ENCODE data around the gene GABPA. TPM values are rescaled to one million over a fixed set of nuclear protein-coding genes. Genes with fewer than 3 reads are reported as not detected.
A peak's percentile ranks its signal among the peaks of the same experiment; 100 is the strongest.

GABPA gene
- total RNA-seq: 10 to 100 TPM; 17.3 to 19.4 TPM
- 1 to 10 TPM; 5.4 to 5.7 TPM for polyA plus RNA-seq

DNA sequence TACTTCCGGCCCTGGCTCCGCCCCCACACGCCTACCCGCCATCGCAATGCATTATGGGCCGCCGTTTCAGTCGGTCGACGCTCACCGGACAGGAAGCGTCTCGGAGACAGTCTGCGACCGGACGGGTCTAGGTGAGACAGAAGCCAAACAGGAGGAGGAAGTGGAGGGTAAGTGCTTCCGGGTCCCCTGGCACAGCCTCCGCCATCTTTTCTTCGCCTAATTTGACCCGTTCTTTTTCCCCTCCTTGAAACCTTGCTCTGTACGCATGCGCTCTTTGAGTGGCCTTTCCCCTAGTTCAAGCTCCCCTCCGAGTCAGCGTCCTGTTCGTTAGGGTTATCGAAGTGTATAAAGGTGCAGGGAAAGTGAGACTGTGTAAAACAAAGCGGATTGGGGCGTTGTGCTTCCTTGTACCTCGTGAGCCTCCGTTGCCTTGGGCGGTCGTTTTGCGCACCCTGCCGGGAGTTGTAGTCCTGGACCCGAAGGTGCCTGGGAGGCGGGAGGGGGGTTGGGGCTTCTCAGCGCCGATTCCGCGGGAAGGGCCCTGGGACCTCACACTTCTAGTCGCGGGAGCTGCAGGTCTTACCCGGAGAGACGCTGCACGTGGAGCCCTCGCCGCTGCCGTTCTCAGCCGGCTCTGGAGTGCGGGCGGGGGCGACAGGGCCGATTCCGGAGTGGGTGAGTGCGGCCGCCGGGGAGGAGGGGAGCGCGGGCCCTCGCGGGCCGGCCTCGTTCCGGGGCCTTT lies at the start of gene GABPA, which contains the start of gene ATP5PF:
GABPA (plus strand) TSS at position 69 of the 742 bp plus-strand sequence. CDS start 6,627 bp downstream, outside the sequence.
ATP5PF (minus strand) TSS at position 1 of the 742 bp plus-strand sequence. CDS start 5,110 bp downstream, outside the sequence.
- peaks cover 8 to 42% (median 33%) of the 10 kb centered on the region in 4 donors for H3K4me1 ChIP-seq (ENCODE audit: control insufficient read depth in 4 of 4, insufficient read depth in 4 of 4, low read length in 3 of 4)
- no peaks in the 10 kb centered on the region for H3K36me3 ChIP-seq (ENCODE audit: control insufficient read depth in 4 of 4, insufficient read depth in 3 of 4, low read depth in 1 of 4, low read length in 3 of 4)
- peak; percentile 23 to 36 for TF ChIP-seq HNF4A (conservative IDR thresholded peaks at IDR 0.05)
- peak in 1 of 2 donors; percentile 20 for TF ChIP-seq RAD21 (IDR thresholded peaks at IDR 0.05)
- peak; percentile 99 for TF ChIP-seq YY1 (IDR thresholded peaks at IDR 0.05)
- TF ChIP-seq EGR1 (IDR thresholded peaks at IDR 0.05; ENCODE audit: low read depth in 2 of 2): peak; percentile 83 to 94
- TF ChIP-seq, protein P1, sequence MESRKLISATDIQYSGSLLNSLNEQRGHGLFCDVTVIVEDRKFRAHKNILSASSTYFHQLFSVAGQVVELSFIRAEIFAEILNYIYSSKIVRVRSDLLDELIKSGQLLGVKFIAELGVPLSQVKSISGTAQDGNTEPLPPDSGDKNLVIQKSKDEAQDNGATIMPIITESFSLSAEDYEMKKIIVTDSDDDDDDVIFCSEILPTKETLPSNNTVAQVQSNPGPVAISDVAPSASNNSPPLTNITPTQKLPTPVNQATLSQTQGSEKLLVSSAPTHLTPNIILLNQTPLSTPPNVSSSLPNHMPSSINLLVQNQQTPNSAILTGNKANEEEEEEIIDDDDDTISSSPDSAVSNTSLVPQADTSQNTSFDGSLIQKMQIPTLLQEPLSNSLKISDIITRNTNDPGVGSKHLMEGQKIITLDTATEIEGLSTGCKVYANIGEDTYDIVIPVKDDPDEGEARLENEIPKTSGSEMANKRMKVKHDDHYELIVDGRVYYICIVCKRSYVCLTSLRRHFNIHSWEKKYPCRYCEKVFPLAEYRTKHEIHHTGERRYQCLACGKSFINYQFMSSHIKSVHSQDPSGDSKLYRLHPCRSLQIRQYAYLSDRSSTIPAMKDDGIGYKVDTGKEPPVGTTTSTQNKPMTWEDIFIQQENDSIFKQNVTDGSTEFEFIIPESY (IDR thresholded peaks at IDR 0.05): peak; percentile 88
- TF ChIP-seq JUND (IDR thresholded peaks at IDR 0.05): peak; percentile 19 to 58
- TF ChIP-seq SP1 (IDR thresholded peaks at IDR 0.05): peak; percentile 73
- TF ChIP-seq NR2F2 (IDR thresholded peaks at IDR 0.05): peak; percentile 82
- peak; percentile 84 to 90 for TF ChIP-seq RXRA (IDR thresholded peaks at IDR 0.05)
- TF ChIP-seq, protein P2, sequence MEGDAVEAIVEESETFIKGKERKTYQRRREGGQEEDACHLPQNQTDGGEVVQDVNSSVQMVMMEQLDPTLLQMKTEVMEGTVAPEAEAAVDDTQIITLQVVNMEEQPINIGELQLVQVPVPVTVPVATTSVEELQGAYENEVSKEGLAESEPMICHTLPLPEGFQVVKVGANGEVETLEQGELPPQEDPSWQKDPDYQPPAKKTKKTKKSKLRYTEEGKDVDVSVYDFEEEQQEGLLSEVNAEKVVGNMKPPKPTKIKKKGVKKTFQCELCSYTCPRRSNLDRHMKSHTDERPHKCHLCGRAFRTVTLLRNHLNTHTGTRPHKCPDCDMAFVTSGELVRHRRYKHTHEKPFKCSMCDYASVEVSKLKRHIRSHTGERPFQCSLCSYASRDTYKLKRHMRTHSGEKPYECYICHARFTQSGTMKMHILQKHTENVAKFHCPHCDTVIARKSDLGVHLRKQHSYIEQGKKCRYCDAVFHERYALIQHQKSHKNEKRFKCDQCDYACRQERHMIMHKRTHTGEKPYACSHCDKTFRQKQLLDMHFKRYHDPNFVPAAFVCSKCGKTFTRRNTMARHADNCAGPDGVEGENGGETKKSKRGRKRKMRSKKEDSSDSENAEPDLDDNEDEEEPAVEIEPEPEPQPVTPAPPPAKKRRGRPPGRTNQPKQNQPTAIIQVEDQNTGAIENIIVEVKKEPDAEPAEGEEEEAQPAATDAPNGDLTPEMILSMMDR (IDR thresholded peaks at IDR 0.05; ENCODE audit: low read depth, low read length, missing input control): no peak
- TF ChIP-seq GABPA (IDR thresholded peaks at IDR 0.05 in 1 of 2, conservative IDR thresholded peaks at IDR 0.05 in 1 of 2): peak; percentile 99
- TF ChIP-seq, protein P3, sequence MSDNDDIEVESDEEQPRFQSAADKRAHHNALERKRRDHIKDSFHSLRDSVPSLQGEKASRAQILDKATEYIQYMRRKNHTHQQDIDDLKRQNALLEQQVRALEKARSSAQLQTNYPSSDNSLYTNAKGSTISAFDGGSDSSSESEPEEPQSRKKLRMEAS (IDR thresholded peaks at IDR 0.05): peak; percentile 92
- peak; percentile 78 for TF ChIP-seq TAF1 (conservative IDR thresholded peaks at IDR 0.05)
- no peak for TF ChIP-seq FOXA1 (IDR thresholded peaks at IDR 0.05)
- TF ChIP-seq, protein P4, sequence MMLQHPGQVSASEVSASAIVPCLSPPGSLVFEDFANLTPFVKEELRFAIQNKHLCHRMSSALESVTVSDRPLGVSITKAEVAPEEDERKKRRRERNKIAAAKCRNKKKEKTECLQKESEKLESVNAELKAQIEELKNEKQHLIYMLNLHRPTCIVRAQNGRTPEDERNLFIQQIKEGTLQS (IDR thresholded peaks at IDR 0.05): peak; percentile 61
- TF ChIP-seq HNF4G (IDR thresholded peaks at IDR 0.05): peak; percentile 43
- TF ChIP-seq FOXA2 (IDR thresholded peaks at IDR 0.05): no peak
- TF ChIP-seq, protein P5, sequence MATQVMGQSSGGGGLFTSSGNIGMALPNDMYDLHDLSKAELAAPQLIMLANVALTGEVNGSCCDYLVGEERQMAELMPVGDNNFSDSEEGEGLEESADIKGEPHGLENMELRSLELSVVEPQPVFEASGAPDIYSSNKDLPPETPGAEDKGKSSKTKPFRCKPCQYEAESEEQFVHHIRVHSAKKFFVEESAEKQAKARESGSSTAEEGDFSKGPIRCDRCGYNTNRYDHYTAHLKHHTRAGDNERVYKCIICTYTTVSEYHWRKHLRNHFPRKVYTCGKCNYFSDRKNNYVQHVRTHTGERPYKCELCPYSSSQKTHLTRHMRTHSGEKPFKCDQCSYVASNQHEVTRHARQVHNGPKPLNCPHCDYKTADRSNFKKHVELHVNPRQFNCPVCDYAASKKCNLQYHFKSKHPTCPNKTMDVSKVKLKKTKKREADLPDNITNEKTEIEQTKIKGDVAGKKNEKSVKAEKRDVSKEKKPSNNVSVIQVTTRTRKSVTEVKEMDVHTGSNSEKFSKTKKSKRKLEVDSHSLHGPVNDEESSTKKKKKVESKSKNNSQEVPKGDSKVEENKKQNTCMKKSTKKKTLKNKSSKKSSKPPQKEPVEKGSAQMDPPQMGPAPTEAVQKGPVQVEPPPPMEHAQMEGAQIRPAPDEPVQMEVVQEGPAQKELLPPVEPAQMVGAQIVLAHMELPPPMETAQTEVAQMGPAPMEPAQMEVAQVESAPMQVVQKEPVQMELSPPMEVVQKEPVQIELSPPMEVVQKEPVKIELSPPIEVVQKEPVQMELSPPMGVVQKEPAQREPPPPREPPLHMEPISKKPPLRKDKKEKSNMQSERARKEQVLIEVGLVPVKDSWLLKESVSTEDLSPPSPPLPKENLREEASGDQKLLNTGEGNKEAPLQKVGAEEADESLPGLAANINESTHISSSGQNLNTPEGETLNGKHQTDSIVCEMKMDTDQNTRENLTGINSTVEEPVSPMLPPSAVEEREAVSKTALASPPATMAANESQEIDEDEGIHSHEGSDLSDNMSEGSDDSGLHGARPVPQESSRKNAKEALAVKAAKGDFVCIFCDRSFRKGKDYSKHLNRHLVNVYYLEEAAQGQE (IDR thresholded peaks at IDR 0.05): peak; percentile 31
- no peaks in the 10 kb centered on the region for H3K9me3 ChIP-seq (ENCODE audit: control insufficient read depth in 4 of 4, low read length in 3 of 4)
- H3K4me3 ChIP-seq (ENCODE audit: low read depth in 1 of 3, low read length in 3 of 3): peak within 1 kb of the TSS; percentile 71 to 88 (median 78)
- WGBS: under 1% methylated on average over 64 of the region's 64 CpGs
- peak within 1 kb of the TSS; percentile 80 to 97 for H3K9ac ChIP-seq (ENCODE audit: low read depth in 1 of 2, low read length in 2 of 2)
- peak; percentile 96 for DNase-seq (ENCODE audit: low spot score)
- no peaks in the 10 kb centered on the region for H3K27me3 ChIP-seq (ENCODE audit: control insufficient read depth in 4 of 4, insufficient read depth in 4 of 4, low read length in 3 of 4)
- H3K27ac ChIP-seq (ENCODE audit: low read depth in 1 of 2, low read length in 2 of 2): peak within 1 kb of the TSS; percentile 88 to 98

Measured in liver (tissue), 9 donors.